ENCODE data around the gene STK24.

Gene STK24

DNA sequence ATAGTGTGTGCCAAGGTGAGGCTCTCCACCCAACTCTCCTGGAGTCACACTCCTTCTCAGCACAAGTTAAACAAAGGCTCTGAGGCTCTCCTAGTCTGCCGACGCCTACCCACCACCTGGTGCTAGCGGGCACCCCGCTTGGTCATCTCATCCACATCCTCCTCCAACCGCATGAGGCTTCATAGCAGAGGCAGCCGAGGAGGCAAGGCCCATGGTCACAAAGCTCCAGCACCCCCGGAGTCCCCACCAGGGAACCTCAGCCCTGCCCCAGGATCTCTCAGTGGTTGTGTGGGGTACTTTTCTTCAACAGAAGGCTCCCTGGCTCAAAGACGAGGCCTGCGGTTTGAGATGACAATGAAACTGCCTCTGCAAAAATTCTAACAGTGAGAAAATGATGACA is 43.0 kb downstream of the STK24 start:
- no peak for DNase-seq (ENCODE audit: low read depth in 2 of 2)

GRCh38 chr13:98532254-98532653 is 44.7 kb downstream of the STK24 start:
- DNase-seq (ENCODE audit: low read depth in 2 of 2), result no peak

GRCh38 chr13:98530217-98530616 is 46.7 kb downstream of the STK24 start:
- no peak for DNase-seq (ENCODE audit: low read depth in 2 of 2)

GRCh38 chr13:98529171-98529570 is 47.7 kb downstream of the STK24 start:
- no peak for DNase-seq (ENCODE audit: low read depth in 2 of 2)

- DNase-seq (ENCODE audit: low read depth in 2 of 2), result no peak
Measured at GRCh38 chr13:98528663-98529064, 48.2 kb downstream of the STK24 start.

DNA sequence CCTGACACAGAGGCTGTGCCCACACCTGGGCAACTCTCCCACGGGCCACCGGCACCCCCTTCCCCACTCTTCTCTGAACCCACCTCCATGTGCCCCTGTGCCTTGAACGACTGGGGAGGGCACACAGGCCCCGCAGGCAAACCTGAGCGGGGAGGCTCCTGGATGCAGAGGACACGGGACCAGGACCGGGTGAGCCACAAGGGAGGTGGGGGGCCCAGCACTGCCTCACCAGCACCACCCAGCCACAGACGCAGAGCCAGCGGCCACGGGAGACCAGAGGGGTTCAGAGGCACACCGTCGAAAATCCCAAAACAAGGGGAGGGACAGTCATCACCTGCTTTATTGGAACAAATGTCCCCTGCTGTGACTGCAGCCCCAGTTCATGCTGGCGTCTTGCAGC is 49.4 kb downstream of the STK24 start:
- no peak for DNase-seq (ENCODE audit: low read depth in 2 of 2)

- no peak for DNase-seq (ENCODE audit: low read depth in 2 of 2)
Measured at GRCh38 chr13:98526182-98526512, 50.8 kb downstream of the STK24 start.

GRCh38 chr13:98525456-98526181 is 51.3 kb downstream of the STK24 start:
- DNase-seq (ENCODE audit: low read depth in 2 of 2), result no peak

DNA sequence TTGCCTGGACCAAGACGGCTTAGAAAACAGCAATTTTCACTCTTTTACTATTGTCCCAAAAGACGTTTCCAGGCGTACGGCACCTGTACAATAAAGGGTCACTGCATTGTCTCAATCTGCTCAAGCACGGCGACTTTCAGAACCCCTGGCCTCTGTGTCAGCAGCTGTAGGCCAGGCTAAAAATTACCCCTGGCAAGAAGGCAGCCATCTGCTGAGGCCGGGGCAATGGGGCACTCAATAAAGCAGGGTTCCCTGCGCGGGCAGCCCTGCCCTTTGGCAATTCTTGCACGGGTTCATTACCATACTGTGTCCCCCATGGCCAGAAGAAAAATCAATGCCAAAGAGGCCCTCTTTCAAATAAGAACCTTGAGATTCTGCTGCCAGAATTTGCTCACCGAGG is 52.1 kb downstream of the STK24 start:
- DNase-seq (ENCODE audit: low read depth in 2 of 2), result no peak

GRCh38 chr13:98524391-98524790 is 52.5 kb downstream of the STK24 start:
- DNase-seq (ENCODE audit: low read depth in 2 of 2), result no peak

DNA sequence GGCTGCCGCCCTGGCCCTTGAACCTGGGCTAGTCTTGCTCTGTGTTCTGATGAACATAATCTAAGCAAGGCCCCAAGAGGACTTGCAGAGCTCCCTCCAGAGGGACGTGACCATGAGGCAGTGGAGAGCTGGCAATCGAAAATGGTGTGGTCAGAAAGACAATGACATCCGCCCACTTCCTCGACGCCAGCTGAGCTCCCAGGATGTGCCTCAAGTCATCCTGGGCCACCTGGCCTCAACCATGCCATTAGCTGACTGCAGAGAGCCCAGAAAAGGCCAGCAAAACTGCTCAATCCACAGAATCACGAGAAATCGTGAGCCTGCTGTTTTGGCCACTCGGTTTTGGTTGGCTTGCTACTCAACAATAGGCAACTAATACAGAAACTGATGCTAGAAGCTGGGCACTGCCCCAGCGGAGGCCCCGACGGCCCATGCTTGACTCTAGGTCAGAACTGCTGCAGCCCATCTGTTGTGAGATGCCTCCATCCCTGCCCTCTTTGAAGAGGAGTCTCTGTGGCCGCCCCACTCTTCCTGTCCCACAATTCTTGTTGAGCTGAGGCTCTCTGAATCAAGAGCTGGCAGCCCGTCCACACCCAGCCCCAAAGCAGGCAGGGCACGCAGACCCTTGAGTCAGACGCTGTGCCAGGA is 53.3 kb downstream of the STK24 start:
- DNase-seq (ENCODE audit: low read depth in 2 of 2), result no peak

DNA sequence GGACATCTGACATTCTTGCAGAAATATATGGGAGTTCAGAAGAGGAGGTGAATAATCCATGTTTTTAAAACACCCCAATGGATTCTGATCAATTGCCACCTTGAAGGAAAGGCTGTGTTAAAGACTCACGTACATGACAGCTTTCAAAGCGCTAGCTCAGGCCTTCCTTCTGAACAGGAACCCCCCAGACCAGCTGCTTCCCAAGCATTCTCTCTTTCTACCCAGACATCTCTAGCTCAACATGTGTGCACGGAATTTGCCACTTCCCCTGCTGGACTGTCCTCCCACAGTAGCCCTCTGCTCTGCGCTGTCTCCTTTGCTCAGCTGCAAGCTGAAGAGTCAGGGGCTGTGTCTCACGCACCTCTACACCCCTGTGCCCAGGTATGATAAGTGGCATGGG is 54.5 kb downstream of the STK24 start:
- no peak for DNase-seq (ENCODE audit: low read depth in 2 of 2)

GRCh38 chr13:98521461-98522247 is 55.3 kb downstream of the STK24 start:
- no peak for DNase-seq (ENCODE audit: low read depth in 2 of 2)

- DNase-seq (ENCODE audit: low read depth in 2 of 2), result no peak
Measured at GRCh38 chr13:98520674-98521449, 56.0 kb downstream of the STK24 start.

DNA sequence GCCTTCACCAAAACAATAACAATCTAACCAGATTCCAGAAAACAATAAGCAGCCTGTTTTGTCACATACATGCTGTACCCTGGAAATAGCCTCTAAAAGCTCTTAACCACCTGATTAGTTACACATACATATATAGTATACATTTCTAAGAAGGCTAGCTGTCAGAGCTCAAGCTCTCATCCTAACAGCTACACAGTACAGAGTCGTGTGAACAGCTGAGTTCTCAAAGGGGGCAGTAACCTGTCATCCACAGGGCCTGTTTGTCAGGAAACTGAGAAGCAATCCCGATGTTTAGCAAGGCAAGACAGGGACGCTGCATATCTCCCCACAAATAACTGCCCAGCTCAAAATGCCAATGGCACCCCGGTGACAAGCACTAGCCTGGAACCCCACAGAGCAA is 56.9 kb downstream of the STK24 start:
- no peak for DNase-seq (ENCODE audit: low read depth in 2 of 2)

GRCh38 chr13:98517576-98518310 is 59.2 kb downstream of the STK24 start:
- DNase-seq (ENCODE audit: low read depth in 2 of 2), result no peak

GRCh38 chr13:98515818-98516465 is 61.0 kb downstream of the STK24 start:
- DNase-seq (ENCODE audit: low read depth in 2 of 2), result no peak

- DNase-seq (ENCODE audit: low read depth in 2 of 2), result no peak
Measured at GRCh38 chr13:98514288-98514687, 62.6 kb downstream of the STK24 start.

DNA sequence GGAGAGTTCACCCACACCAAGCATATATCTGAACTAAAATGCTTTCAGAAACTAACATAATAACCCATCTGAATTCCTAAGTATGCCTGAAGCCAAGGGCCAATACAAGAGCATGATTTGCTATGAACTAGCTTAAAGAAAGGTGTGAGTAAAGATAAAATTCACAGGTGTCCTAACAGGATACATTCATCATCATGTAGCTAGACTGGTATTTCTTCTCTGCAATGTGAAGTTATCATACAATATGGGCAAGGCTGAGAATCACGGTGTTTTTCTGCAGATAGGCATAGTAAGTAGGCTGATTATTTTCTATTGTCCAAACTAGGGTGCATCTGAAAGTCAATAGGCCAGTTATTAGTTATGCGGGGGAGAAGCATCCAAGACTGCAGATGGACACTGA is 63.1 kb downstream of the STK24 start:
- DNase-seq (ENCODE audit: low read depth in 2 of 2), result no peak

GRCh38 chr13:98512774-98513665 is 63.9 kb downstream of the STK24 start:
- no peak for DNase-seq (ENCODE audit: low read depth in 2 of 2)

Measured in stimulated activated CD4-positive, alpha-beta T cell treated with anti-CD3 and anti-CD28 coated beads, Interleukin-12 subunit alpha, Interleukin-12 subunit beta, amount 100 ng/mL, for 24 hours (primary cell).